Hepatocyte (in vitro differentiated cells): ENCODE measurements around the gene TPK1.

Source experiments
- CTCF ChIP-seq: fragments of 200-600 bp; sonication (generic); IDR thresholded peaks from 2 replicates; pipeline ENCODE4 v1.5.1; 2016; ENCODE audit warnings: antibody characterized with exemption, mild to moderate bottlenecking; ENCODE audit not compliant: poor library complexity
- EZH2phosphoT487 ChIP-seq: fragments of 200-600 bp; sonication (generic); IDR thresholded peaks from one replicate; pipeline ENCODE4 v1.6.1; 2018; ENCODE audit warnings: antibody characterized with exemption, mild to moderate bottlenecking, low read depth, moderate library complexity; ENCODE audit not compliant: unreplicated experiment, severe bottlenecking

- TF ChIP-seq CTCF (no peak), EZH2phosphoT487 (no peak)
These were observed 1.2 kb downstream of the TPK1 start for GRCh38 chr7:144834641-144835144.
